Panc1 (cell line): ENCODE measurements around the gene IRF7. TPM values are rescaled to one million over a fixed set of nuclear protein-coding genes. Genes with fewer than 3 reads are reported as not detected.

Source experiments
- ATAC-seq: fragments of 200-7000 bp; cut with Tn5 transposase; 2 replicates; pipeline ENCODE4 v1.9.1; 2020; ENCODE audit warnings: mild to moderate bottlenecking, moderate library complexity
- BruUV-seq: library from RNA; stranded (reverse); fragments of 400-500 nt; replicated peaks from 2 replicates; lab custom pipeline; 2021; lab: Mats Ljungman, UMichigan
- CTCF ChIA-PET: fragments of 300-600 bp; sonication (Branson Sonifier 250); formaldehyde crosslinking; loops from one replicate; lab custom pipeline; 2022; ENCODE audit warnings: antibody characterized with exemption; lab: Charles Lee
- POLR2A ChIA-PET: fragments of 300-600 bp; sonication (Branson Sonifier 250); formaldehyde crosslinking; loops from one replicate; lab custom pipeline; 2022; ENCODE audit warnings: antibody characterized with exemption; lab: Charles Lee
- DNase-seq: peaks from one replicate; pipeline ENCODE4 v3.0.0-alpha.2; 2010; ENCODE audit warnings: low read depth, low spot score
- H3K27ac ChIP-seq: 2 replicates; pipeline ENCODE4 v1.5.1; 2011; ENCODE audit warnings: mild to moderate bottlenecking, low read length, inconsistent platforms
- H3K27me3 ChIP-seq: fragments of 200-500 bp; sonication (Bioruptor generic); 2 replicates; pipeline ENCODE4 v1.6.0; 2014; ENCODE audit warnings: low read length, inconsistent platforms; ENCODE audit not compliant: control insufficient read depth, insufficient read depth
- H3K36me3 ChIP-seq: fragments of 200-500 bp; sonication (Bioruptor generic); 2 replicates; pipeline ENCODE4 v1.5.1; 2014; ENCODE audit warnings: inconsistent platforms, mild to moderate bottlenecking, low read length, moderate library complexity; ENCODE audit not compliant: control insufficient read depth, insufficient read depth
- H3K4me1 ChIP-seq: 2 replicates; pipeline ENCODE4 v1.5.1; 2011; ENCODE audit warnings: inconsistent platforms, mild to moderate bottlenecking, low read length, moderate library complexity; ENCODE audit not compliant: control insufficient read depth, insufficient read depth
- H3K4me3 ChIP-seq, 2 experiments: 2 replicates each; pipeline ENCODE4 v1.5.1; 2011 to 2012; ENCODE audit warnings: low read depth in 2 of 2, low read length in 2 of 2, mild to moderate bottlenecking in 2 of 2, inconsistent platforms in 1 of 2, moderate library complexity in 1 of 2
- H3K9me3 ChIP-seq: fragments of 200-500 bp; sonication (Bioruptor generic); 2 replicates; pipeline ENCODE4 v1.5.1; 2014; ENCODE audit warnings: low read depth, mild to moderate bottlenecking, inconsistent platforms, low read length, moderate library complexity; ENCODE audit not compliant: control insufficient read depth, insufficient read depth
- CTCF ChIP-seq: fragments of 450-650 bp; IDR thresholded peaks from 2 replicates; pipeline ENCODE4 v1.5.1; 2017; ENCODE audit warnings: mild to moderate bottlenecking
- POLR2AphosphoS5 ChIP-seq: IDR thresholded peaks from 2 replicates; pipeline ENCODE4 v1.6.1; 2012; ENCODE audit warnings: mild to moderate bottlenecking, low read depth, low read length, moderate library complexity
- REST ChIP-seq, 2 experiments: IDR thresholded peaks; 2 replicates each; pipeline ENCODE4 v1.6.1; 2011 to 2012; ENCODE audit warnings: low read depth in 2 of 2, control low read depth in 1 of 2, low read length in 1 of 2, mild to moderate bottlenecking in 1 of 2, moderate library complexity in 1 of 2; ENCODE audit not compliant: insufficient read depth in 1 of 2
- SIN3A ChIP-seq: IDR thresholded peaks from 2 replicates; pipeline ENCODE4 v1.6.1; 2012; ENCODE audit warnings: low read depth, mild to moderate bottlenecking, low read length, moderate library complexity, borderline replicate concordance; ENCODE audit not compliant: insufficient read depth
- TCF7L2 ChIP-seq: IDR thresholded peaks from 2 replicates; pipeline ENCODE4 v1.6.1; 2011; ENCODE audit warnings: mild to moderate bottlenecking, low read depth, low read length, inconsistent platforms
- in situ Hi-C: cut with HindIII; loops from 2 replicates; pipeline ENCODE4 v1.10.0; 2016; ENCODE audit warnings: low sequenced_read_pairs, low pct_unique_long_range_greater_than_20kb
- intact Hi-C: fragments of 100-400 bp; cut with micrococcal nuclease; formaldehyde crosslinking; loops from one replicate; pipeline ENCODE4 v1.10.0; 2022; ENCODE audit not compliant: unreplicated experiment
- total RNA-seq: library from RNA; stranded (reverse); gene quantifications from one replicate; pipeline ENCODE4 v1.2.1, GENCODE V29; 2021; ENCODE audit not compliant: unreplicated experiment

The IRF7 gene
- total RNA-seq, 1 experiment from 2014 or later, result 23.9 TPM

GRCh38 chr11:620935-621814, 5.4 kb upstream of the IRF7 start:
- DNase-seq (no peak), ATAC-seq (peak; percentile 18)
- in situ Hi-C loops (no loop called here), intact Hi-C loops (no loop called here)
- BruUV-seq, result no TSS peak
- Histone ChIP-seq H3K36me3 (no peaks in the 10 kb centered on the region), H3K27ac (no peak overlapping the region), H3K4me3 (no peak overlapping the region), H3K27me3 (no peaks in the 10 kb centered on the region), H3K9me3 (no peaks in the 10 kb centered on the region), H3K4me1 (peaks cover 18% of the 10 kb centered on the region)
- ChIA-PET POLR2A (no interaction called here), CTCF (no interaction called here)
- TF ChIP-seq TCF7L2 (no peak), POLR2AphosphoS5 (no peak), SIN3A (no peak), REST (IDR thresholded peaks at IDR 0.05; ENCODE audit: insufficient read depth in 1 of 2, low read depth in 2 of 2, low read length in 1 of 2) (no peak), CTCF (no peak)

GRCh38 chr11:620201-620600, 4.5 kb upstream of the IRF7 start:
- ATAC-seq (no peak), DNase-seq (no peak)
- Histone ChIP-seq H3K4me3 (no peak overlapping the region), H3K27ac (no peak overlapping the region), H3K27me3 (no peaks in the 10 kb centered on the region), H3K36me3 (no peaks in the 10 kb centered on the region; the same call in 1 of the 2 replicates), H3K4me1 (peaks cover 20% of the 10 kb centered on the region), H3K9me3 (no peaks in the 10 kb centered on the region)
- intact Hi-C loops, result no loop called here
- CTCF ChIA-PET, result no interaction called here
- in situ Hi-C loops, result no loop called here
- TF ChIP-seq SIN3A (no peak), POLR2AphosphoS5 (no peak), CTCF (no peak), TCF7L2 (no peak), REST (IDR thresholded peaks at IDR 0.05; ENCODE audit: insufficient read depth in 1 of 2, low read depth in 2 of 2, low read length in 1 of 2) (no peak)
- no TSS peak for BruUV-seq
- POLR2A ChIA-PET, result no interaction called here
